Activated T-cell treated with anti-CD3 and anti-CD28 coated beads, Interleukin-2, amount 50 U/mL, for 1 hour (primary cell): ENCODE measurements around the gene DPP6.
"Not testable (repeated sequence)": the region's sequence is repeated elsewhere in the genome, so short reads cannot be mapped to it uniquely, and the experiment has no call there.

Experiments
- DNase-seq: peaks from one replicate; pipeline ENCODE4 v3.0.0-alpha.2; 2020

The DPP6 gene

GRCh38 chr7:154078523-154078922 lies 26.3 kb downstream of the DPP6 start:
- not testable (repeated sequence) for DNase-seq

GRCh38 chr7:154080249-154080648 lies 28.1 kb downstream of the DPP6 start:
- not testable (repeated sequence) for DNase-seq

- DNase-seq, result not testable (repeated sequence)
These were observed 35.0 kb downstream of the DPP6 start for GRCh38 chr7:154087037-154087725.

GRCh38 chr7:154092093-154092492 lies 39.9 kb downstream of the DPP6 start:
- DNase-seq, result not testable (repeated sequence)

- DNase-seq, result not testable (repeated sequence)
These were observed 43.0 kb downstream of the DPP6 start for GRCh38 chr7:154095201-154095600.

- DNase-seq, result not testable (repeated sequence)
These were observed 52.9 kb downstream of the DPP6 start for GRCh38 chr7:154105063-154105462.

- DNase-seq, result not testable (repeated sequence)
These were observed 57.4 kb downstream of the DPP6 start for GRCh38 chr7:154109615-154110014.

GRCh38 chr7:154113732-154114351 lies 61.6 kb downstream of the DPP6 start:
- not testable (repeated sequence) for DNase-seq

GRCh38 chr7:154117411-154118390 lies 65.5 kb downstream of the DPP6 start:
- DNase-seq, result not testable (repeated sequence)

GRCh38 chr7:154120825-154121224 lies 68.6 kb downstream of the DPP6 start:
- DNase-seq, result not testable (repeated sequence)

- DNase-seq, result not testable (repeated sequence)
These were observed 70.5 kb downstream of the DPP6 start for GRCh38 chr7:154122720-154123119.

- DNase-seq, result not testable (repeated sequence)
These were observed 71.2 kb downstream of the DPP6 start for GRCh38 chr7:154123397-154123796.

- DNase-seq, result not testable (repeated sequence)
These were observed 76.9 kb downstream of the DPP6 start for GRCh38 chr7:154129142-154129541.

GRCh38 chr7:154132617-154133016 lies 80.4 kb downstream of the DPP6 start:
- not testable (repeated sequence) for DNase-seq

GRCh38 chr7:154133703-154134277 lies 81.6 kb downstream of the DPP6 start:
- DNase-seq, result not testable (repeated sequence)

GRCh38 chr7:154134698-154135097 lies 82.5 kb downstream of the DPP6 start:
- DNase-seq, result not testable (repeated sequence)

- not testable (repeated sequence) for DNase-seq
These were observed 83.4 kb downstream of the DPP6 start for GRCh38 chr7:154135646-154136045.

- DNase-seq, result not testable (repeated sequence)
These were observed 93.9 kb downstream of the DPP6 start for GRCh38 chr7:154145922-154146706.

GRCh38 chr7:154146707-154147038 lies 94.5 kb downstream of the DPP6 start:
- not testable (repeated sequence) for DNase-seq

GRCh38 chr7:154148791-154149516 lies 96.8 kb downstream of the DPP6 start:
- DNase-seq, result not testable (repeated sequence)

- DNase-seq, result not testable (repeated sequence)
These were observed 98.5 kb downstream of the DPP6 start for GRCh38 chr7:154150656-154151055.
